Stimulated activated CD4-positive, alpha-beta T cell treated with anti-CD3 and anti-CD28 coated beads, TNF-alpha, amount 100 ng/mL, for 4 hours (primary cell): ENCODE data around the gene CCDC18.
"Not testable (repeated sequence)": the region's sequence is repeated elsewhere in the genome, so short reads cannot be mapped to it uniquely, and the experiment has no call there.

Experiments used
- DNase-seq, 3 experiments: peaks; one replicate each; pipeline ENCODE4 v3.0.0-alpha.2; 2020; ENCODE audit warnings: low read depth in 3 of 3

Gene CCDC18

DNA sequence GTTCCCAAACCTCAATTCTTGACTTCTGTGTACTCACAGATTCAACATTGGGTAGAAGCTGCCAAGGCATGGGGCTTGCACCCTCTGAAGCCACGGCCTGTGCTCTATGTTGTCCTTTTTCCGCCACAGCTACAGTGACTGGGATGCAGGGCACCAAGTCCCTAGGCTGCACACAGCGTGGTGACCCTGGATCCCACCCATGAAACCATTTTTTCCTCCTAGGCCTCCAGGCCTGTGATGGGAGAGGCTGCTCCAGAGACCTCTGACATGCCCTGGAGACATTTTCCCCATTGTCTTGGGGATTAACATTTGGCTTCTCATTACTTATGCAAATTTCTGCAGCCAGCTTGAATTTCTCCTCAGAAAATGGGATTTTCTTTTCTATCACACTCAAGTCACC lies 62.7 kb downstream of the CCDC18 start:
- DNase-seq, result not testable (repeated sequence)

DNA sequence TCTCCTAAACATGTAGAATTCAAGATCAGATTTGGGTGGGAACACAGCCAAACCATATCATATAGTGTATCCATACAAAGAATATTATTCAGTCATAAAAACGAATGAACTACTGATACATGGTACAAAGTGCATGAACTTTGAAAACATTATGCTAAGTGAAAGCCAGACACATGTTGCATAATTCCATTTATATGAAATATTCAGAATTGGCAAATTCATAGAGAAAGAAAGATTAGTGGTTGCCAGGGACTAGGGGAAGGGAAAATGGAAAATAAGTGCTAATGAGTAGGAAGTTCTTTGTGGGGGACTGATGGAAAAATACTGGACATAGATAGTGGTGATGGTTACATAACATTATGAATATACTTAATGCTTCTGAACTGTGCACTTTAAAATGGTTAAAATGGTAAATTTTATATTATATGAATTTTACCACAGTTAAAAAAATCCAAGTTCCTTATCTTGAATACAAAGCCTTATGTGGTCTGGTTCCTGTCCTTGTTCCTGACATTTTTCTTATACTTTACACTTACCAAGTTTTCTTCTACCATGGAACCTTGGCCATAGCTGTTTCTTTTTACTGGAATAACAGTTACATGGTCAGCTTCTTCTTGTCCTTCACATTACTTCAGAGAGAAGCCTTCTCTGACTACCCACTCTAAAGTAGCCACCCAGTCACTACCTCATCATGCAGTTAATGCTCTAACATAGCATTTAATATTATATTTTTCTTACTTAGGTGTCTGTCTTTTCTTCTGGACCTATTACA lies 64.0 kb downstream of the CCDC18 start:
- no peak for DNase-seq

DNA sequence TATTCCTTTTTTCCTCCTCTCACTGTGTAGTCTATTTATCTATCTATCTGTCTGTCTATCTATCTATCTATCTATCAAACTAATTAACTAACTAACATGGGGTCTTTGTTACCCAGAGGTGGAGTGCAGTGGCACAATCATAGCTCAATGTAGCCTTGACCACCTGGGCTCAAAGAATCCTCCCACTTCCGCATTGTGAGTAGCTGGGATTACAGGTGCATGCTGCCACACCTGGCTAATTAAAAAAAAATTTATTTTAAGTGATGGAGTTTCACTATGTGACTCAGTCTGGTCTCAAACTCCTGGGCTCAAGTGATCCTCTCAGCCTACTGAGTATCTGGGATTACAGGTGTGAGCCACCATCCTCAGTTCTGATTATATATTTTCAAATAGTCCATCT lies 71.4 kb downstream of the CCDC18 start:
- DNase-seq, result no peak

DNA sequence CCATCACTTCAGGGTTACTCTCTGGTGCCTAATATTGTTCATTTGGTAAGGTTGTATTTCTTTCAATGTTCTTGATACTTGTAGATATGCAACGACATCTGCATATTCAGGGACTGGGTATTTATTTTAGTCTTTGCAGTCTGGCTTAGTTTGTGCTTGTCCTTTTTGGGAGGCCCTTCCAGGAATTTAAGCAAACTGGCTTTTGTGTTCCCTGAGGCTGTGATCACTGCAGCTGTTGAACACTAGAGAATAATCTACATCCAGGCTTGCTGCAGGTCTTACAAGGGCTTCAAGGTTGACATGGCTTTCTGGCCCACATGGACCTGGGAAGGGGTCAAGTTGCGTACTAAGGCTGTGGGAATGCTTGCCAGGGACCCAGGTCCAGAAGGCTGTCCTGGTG lies 72.1 kb downstream of the CCDC18 start:
- DNase-seq, result no peak

DNA sequence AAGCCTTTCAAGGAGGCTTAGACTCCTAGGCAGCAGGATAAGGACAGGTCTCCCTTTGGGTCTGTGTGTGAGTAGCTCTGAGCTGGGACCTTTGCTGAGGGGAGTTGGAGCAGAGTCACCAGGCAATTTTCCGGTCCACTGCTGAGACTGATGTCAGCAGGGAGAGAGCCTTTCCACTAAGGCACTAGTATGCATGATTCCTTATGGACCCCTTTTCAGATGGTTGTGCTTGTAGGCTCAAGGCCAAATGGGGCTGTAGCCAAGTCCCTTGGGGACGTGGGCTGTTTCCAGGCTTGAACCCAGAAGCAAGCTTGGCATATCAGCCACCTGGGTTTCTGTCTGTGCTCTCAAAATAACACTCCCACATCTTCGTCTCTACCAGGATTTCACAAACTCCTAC lies 73.0 kb downstream of the CCDC18 start:
- DNase-seq, result no peak

DNA sequence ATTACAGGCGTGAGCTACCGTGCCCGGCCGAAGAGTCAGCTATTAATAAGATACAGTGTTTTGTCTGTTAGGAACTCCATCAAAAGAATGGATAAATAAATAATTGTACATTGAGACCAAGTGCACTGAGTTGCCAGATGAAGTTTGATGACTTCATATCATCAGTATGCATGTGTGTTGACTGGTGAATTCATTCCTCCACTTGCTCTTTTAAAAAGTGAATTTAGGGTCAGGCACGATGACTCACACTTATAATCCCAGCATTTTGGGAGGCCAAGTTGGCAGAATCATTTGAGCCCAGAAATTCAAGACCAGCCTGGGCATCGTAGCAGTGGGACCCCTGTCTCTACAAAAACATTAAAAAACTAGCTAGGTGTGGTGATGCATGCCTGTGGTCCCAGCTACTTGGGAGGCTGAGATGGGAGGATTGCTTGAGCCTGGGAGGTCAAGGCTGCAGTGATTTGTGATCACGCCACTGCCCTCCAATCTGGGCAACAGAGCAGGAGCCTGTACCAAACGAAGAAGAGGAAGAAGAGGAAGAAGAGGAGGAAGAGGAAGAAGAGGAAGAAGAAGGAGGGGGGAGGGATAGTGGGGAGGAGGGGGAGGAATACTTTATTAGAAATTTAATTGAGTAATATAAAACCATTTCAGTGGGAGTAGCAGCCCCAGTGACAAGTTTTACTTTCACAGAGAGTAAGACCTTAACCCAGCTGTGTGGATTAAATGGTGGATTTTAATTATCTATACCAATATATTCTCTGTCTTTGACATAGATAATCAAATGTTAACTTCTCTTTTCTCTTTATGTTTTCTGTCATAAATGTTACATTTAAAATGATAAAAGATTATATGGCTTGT lies 74.9 kb downstream of the CCDC18 start:
- no peak for DNase-seq

DNA sequence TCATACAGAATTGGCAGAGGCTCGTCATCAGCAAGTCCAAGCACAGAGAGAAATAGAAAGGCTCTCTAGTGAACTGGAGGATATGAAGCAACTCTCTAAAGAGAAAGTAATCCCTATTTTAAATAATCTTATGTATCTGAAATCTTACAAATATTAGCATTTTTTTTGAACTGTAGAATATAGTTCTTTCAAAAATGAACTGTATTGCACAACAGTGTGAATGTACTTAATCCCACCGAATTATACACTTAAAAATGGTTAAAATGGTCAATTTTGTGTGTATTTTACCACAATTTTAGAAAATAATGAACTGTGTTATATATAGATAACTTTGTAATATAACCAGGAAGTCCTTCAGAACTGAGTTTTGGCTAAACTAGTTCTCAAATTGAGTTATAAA lies 75.9 kb downstream of the CCDC18 start:
- DNase-seq, result no peak

DNA sequence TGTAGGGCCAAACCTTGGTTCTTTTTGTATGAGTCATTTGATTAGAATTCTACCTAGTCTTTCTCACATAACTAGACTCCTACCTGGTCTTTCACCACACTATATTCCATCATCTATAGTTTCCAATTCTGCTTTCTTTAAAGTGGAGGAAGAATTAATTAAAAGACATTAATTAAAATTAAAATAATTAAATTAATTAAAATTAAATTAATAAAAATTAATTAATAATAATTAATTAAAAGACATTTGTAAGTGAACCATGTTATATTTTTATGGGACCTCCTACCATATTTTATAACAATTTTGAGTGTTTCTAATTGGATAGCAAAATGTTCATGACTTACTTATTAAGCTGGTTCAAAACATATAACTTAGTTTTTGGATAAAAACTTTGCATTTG lies 77.4 kb downstream of the CCDC18 start:
- no peak for DNase-seq

DNA sequence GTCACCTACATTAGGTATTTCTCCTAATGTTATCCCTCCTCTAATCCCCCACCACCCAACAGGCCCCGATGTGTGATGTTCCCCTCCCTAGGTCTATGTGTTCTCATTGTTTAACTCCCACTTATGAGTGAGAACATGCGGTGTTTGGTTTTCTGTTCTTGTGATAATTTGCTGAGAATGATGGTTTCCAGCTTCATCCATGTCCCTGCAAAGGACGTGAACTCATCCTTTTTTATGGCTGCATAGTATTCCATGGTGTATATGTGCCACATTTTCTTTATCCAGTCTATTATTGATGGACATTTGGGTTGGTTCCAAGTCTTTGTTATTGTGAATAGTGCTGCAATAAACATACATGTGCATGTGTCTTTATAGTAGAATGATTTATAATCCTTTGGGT lies 80.2 kb downstream of the CCDC18 start:
- DNase-seq, result not testable (repeated sequence)

DNA sequence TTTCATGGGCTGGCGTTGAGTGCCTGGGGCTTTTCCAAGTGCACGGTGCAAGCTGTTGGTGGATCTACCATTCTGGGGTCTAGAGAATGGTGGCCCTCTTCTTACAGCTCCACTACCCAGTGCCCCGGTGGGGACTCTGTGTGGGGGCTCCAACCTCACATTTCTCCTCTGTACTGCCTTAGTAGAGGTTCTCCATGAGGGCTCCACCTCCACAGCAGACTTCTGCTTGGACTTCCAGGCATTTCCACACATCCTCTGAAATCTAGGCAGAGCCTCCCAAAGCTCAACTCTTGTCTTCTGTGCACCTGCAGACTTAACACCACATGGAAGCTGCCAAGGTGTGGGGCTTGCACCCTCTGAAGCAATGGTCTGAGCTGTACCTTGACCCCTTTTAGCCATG lies 82.1 kb downstream of the CCDC18 start:
- no peak for DNase-seq

DNA sequence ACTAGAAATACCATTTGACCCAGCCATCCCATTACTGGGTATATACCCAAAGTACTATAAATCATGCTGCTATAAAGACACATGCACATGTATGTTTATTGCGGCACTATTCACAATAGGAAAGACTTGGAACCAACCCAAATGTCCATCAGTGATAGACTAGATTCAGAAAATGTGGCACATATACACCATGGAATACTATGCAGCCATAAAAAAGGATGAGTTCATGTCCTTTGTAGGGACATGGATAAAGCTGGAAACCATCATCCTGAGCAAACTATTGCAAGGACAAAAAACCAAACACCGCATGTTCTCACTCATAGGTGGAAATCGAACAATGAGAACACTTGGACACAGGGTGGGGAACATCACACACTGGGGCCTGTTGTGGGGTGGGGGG lies 88.4 kb downstream of the CCDC18 start:
- not testable (repeated sequence) for DNase-seq

DNA sequence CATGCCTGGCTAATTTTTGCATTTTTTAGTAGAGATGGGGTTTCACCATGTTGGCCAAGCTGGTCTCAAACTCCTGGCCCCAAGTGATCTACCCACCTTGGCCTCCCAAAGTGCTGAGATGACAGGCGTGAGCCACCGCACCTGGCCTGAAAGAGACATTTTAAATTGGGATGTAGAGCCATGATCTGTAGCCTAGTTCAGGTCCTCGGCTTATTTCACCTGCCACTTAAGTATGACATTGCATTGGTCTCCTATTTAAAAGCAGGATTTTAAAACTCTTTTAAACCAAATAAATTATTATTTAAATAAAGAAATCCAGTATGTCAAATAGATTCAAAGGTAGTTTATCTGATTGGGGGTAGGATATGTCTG lies 94.7 kb downstream of the CCDC18 start:
- not testable (repeated sequence) for DNase-seq

DNA sequence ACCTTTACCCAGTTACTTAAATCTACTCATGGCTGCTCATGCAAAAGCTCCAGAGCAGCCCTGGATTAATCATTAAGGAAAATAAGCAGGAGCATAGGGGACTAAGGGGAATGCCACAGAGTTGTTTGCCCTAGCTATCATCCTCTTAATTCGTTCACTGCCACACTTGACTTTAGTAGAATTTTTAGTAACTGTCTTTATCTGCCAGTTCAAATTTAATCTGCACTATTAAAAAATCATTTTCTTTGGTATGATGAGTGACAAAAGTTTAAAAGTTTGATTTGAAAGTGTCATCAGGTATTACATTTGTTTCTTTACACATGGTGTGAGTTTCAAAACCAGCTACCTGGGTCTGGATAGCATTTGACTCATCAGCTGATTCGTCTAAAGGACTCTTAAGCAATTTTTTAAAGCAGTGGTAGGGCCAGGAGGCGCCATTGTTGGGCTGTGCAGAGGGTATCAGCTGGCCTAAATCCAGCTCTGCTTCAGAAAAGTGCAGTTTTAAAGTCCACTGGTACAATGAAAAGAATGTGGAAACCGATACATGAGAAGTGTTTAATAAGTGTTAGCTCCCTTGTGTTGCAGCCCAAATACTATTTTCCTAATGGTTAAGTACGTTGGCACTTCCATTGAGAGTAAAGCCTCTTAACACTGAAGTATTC lies 95.2 kb downstream of the CCDC18 start:
- no peak for DNase-seq

DNA sequence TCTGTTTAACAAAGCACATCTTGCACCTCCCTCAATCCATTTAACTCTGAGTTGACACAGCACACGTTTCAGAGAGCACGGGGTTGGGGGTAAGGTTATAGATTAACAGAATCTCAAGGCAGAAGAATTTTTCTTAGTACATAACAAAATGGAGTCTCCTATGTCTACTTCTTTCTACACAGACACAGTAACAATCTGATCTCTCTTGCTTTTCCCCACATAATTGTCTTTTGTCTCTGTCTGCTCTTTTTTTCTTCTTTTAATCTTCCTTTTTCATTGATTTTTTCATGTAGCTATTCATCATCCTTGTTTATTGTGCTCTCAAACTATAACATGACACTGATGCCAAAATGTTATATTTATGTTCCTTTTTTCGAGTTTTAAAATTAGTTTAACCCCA lies 97.0 kb downstream of the CCDC18 start:
- not testable (repeated sequence) for DNase-seq

DNA sequence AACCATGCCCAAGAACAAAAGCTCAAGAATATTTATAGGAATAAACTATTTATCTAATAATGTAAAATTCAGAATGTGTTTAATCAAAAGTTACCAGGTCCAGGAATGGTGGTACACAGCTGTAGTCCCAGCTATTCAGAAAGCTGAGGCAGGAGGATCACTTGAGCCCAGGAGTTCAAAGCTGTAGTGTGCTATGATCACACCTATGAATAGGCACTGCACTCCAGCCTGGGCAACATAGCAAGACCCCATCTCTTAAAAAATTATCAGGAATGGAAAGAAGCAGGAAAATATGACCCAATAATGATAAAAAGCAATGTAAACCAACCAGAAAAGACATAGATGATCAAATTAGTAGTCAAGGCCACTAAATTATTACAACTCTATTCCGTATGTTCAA lies 103.0 kb downstream of the CCDC18 start:
- DNase-seq, result no peak

DNA sequence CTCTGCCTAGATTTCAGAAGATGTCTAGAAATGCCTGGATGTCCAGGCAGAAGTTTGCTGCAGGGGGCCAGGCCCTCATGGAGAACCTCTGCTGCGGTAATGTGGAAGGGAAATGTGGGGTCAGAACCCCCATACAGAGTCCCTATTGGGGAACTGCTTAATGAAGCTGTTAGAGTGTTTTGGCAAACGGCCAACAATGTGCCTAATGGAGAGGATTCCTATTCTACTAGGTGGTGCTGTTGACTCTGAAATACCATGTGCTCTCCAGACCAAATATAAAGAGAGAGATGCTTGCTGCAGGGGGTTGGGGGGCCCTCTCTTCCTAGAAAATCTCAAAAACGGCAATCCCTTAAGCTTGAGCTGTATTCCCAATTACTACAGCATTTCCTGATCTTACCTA lies 108.0 kb downstream of the CCDC18 start:
- DNase-seq, result no peak

DNA sequence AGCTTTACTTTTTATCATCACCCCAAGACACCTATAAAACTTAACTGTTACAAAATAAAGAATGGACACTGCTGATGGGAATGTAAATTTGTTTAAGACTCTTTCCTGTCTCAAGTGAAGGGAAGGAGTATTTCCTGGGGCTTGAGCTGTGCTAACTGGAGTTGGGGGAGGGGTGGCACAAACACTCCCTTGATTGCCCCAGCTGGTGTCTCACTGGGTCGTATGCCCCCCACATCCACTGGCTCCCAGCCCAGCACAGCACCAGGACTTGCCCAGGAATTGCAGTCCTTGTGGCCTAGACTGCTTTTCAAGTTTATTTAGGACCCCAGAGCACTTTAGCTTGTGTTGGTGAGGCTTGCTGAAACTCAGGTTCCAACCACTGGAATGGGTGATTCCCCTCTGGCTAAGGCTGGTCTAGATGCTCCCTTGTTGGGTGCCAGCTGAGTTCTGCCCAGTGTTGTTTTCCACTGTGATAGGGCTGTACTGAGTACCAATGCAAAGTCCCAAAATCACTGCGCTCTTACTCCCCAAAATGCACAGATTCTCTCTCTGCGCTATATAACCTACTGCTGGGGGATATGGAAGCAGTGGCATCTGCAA lies 116.1 kb downstream of the CCDC18 start:
- DNase-seq, result no peak

DNA sequence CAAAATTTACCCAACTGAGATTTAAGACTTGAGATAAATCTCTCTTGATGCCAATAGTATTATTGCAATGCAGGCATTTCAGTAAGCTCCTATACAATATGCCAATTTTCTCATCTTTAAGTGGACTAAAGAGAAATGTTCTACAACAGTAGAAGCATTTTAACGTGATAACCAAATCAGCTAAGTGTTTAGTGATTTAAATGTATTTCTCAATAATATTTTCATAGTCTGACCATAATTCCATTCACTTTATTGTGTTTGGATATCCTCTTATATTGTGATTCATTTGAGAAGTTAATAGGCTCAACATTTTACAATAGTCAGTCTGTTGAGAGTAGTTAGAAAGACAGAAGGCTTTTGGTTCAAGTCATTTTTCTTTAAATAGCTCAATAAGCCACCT lies 120.6 kb downstream of the CCDC18 start:
- DNase-seq, result no peak

DNA sequence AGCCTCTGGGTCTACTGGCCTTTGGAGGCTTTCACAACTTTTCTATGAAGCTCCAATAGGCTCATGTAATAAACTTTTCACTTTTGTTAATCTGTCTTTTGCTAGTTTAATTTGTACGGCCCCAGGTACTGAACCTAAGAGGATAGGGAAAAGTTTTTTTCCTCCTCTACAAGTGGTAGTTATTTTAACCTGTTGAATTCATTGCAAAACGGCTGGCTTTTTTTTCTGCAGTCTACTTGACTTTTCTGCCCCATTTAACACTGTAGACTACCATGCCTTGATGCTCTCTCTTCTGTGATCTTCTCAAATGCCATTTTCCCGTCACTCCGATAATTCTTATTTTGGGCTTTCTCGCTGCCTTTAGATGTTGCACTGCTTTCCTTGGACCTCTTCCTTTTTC lies 121.6 kb downstream of the CCDC18 start:
- no peak for DNase-seq

DNA sequence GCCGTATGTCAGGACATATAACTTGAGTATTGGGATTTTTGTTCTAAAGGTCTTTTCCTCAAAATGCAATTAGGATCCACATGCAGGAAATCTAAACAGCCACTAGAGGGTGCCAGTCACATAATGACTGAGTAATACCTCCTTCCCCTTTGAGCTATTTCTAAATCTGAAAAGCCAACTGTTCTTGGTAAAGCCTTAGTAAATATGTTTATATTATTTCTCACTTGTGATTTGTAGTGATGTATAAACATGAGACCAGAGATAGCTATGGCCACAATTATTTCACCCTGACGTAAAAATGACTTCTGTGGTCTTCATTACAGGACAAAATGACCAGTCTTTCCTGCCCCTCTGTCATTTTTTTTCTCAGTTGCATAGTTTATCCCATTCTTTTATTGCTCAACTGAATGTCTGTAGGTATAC lies 124.2 kb downstream of the CCDC18 start:
- peak in 2 of 3 experiments; percentile 1 to 39 for DNase-seq

DNA sequence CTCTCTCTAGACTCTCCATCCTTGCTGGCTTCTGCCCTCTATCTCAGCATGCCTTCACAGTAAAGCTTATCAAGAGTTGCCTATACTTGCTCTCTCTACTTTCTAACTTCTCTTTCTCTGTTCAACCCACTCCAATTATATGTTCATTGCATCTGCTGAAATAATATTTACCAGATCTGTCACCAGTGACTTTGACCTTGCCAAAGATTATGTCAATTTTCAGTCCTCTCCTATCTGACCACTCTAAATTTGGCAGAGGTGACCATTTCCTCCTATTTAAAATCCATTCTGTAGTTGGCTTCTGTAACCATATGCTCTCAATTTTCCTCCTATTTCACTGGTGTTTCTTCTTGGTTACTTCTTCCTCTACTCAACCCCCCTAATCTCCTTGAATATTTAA lies 126.4 kb downstream of the CCDC18 start:
- DNase-seq, result no peak

DNA sequence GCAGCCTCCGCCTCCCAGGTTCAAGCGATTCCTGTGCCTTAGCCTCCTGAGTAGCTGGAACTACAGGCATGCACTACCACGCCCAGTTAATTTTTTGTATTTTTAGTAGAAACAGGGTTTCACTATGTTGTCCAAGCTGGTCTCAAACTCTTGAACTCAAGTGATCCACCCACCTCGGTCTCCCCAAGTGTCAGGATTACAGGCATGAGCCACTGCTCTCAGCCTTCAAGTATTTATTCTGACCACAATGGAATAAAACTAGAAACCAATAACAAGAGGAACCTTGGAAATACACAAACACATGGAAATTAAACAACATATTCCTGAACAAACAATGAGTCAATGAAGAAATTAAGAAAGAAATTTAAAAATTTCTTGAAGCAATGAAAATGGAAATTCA lies 132.5 kb downstream of the CCDC18 start:
- no peak for DNase-seq
